GM12874 (cell line): ENCODE measurements around the gene SPSB1.

Experiments used
- TF ChIP-seq, protein P1 (sequence below): IDR thresholded peaks from 2 replicates; pipeline ENCODE4 v1.5.1; 2011; ENCODE audit warnings: low read depth, mild to moderate bottlenecking, control low read depth, low read length, moderate library complexity; ENCODE audit not compliant: insufficient read depth

Gene SPSB1

DNA sequence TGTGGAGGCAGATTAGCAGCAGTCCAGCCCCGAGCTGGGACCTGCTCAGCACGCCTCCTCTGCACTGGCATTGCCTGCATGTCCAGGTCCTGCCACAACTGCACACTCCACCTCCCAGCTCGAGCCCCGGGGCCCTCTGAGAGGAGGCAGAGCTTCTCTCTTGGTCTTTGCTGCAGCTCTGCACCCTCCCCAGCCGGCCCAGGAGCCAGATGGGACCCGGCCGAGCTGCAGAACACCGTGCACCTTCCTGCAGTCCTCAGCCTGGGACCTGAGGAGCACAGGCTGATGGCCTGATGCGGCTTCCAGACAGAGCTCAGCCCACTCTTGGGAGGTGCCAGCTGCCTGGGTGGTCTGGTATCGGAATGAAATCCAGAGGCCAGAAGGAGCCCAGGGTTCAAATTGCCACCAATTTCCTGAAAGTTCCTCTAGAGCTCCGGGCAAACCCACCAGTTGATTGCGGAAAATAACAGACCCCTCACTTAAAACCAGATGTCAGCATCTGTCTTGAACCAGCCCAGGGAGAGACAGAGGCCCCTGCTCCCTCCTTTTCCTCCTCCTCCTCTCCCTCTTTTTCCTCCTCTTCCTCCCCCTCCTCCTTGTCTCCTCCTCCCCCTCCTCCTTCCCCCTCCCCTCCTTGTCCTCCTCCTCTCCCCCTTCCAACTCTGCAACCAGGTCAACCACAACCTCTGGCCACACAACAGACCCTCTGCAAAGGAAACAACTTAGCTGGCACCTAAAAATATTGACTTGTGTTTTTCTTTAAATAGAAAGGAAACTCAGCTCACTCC, 10.6 kb upstream of the SPSB1 start:
- TF ChIP-seq, protein P1, sequence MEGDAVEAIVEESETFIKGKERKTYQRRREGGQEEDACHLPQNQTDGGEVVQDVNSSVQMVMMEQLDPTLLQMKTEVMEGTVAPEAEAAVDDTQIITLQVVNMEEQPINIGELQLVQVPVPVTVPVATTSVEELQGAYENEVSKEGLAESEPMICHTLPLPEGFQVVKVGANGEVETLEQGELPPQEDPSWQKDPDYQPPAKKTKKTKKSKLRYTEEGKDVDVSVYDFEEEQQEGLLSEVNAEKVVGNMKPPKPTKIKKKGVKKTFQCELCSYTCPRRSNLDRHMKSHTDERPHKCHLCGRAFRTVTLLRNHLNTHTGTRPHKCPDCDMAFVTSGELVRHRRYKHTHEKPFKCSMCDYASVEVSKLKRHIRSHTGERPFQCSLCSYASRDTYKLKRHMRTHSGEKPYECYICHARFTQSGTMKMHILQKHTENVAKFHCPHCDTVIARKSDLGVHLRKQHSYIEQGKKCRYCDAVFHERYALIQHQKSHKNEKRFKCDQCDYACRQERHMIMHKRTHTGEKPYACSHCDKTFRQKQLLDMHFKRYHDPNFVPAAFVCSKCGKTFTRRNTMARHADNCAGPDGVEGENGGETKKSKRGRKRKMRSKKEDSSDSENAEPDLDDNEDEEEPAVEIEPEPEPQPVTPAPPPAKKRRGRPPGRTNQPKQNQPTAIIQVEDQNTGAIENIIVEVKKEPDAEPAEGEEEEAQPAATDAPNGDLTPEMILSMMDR = no peak

DNA sequence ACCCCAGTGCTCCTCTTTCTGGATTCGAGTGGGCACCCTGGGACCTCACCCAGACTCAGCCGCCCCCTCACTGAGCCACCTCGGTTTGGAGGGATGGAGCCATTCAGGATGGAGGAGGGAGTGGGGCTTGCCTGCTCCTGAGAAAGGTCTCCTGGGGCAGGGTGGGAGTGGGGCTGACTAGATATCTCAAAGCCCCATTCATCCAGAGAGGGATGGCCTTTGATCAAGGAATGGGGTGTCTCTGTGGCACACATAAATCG, 10.1 kb upstream of the SPSB1 start:
- TF ChIP-seq, protein P1 = no peak

DNA sequence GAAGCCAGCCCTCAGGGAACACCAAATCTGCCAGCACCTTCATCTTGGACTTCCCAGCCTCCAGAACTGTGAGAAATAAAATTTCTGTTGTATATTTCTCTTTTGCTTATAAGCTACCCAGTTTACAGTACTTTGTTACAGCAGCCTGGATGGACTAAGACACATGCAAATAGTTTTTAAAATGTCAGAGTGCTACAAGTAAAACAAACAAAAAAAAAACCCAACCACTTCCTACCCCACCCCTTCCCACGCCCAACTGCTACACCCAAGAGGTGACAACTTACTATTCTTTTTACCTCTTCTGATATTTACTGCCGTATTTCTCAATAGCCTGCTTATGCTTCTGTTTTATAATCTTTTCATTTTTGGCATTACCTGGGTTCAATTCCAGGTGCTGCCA, 8.6 kb upstream of the SPSB1 start:
- TF ChIP-seq, protein P1 = no peak

DNA sequence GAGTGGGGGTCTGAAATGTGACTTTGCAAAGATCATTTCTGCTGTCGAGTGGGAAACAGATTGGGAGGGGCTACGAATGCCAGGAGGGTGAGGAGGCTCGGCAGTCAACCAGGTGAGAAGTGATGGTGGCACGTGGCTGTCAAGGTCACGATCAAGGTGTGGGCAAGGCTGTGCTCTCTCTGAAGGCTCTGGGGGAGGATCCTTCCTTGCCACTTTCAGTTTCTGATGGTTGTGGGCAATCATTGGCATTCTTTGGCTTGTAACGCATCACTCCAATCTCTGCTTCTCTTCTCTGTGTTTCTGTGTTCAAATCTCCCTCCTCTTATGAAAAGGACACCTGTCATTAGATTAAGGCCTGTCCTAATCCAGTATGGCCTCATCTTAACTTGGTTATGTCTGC, 6.1 kb upstream of the SPSB1 start:
- TF ChIP-seq, protein P1 = no peak

DNA sequence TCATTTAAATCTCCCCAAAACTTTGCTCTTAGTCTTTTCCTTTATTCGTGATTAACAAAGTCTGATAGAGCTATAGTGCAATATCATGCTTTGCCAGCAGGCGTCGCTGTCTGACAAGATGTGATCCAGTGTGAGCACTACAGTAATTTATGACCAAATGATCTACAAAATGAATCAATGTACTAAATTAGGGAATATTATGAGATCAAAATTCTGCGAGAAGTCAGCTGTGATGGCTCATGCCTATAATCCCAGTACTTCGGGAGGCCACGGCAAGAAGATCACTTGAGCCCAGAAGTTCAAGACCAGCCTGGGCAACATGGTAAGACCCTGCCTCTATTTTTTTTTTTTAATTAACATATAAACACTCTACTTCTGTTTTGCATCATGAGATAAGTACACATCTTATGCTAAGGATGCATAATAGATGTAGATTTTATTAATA, 3.6 kb upstream of the SPSB1 start:
- TF ChIP-seq, protein P1 = peak; percentile 82

- TF ChIP-seq, protein P1 = no peak
Measured at GRCh38 chr1:9289711-9290485, 2.8 kb upstream of the SPSB1 start.

GRCh38 chr1:9291914-9292360, 757 bp upstream of the SPSB1 start:
- TF ChIP-seq, protein P1 = no peak
